Omental fat pad (tissue), 4 donors: ENCODE data around the gene TBC1D10A. TPM values are rescaled to one million over a fixed set of nuclear protein-coding genes. Genes with fewer than 3 reads are reported as not detected.

ENCODE experiments used
- ATAC-seq: fragments of 150-250 bp; one replicate; pipeline ENCODE4 v1.9.1; 2016; ENCODE audit warnings: mild to moderate bottlenecking, moderate library complexity; ENCODE audit not compliant: low FRiP score
- DNase-seq: peaks from one replicate; pipeline ENCODE4 v3.0.0-alpha.2; 2019; ENCODE audit warnings: low spot score
- total RNA-seq, 4 donors: library from RNA; depleted of rRNA; stranded (reverse); fragments of >200 nt; gene quantifications; one replicate each; pipeline ENCODE4 v1.1.0, GENCODE V29; 2016
- TF ChIP-seq, protein P1 (sequence below), 3 donors: fragments of 450-650 bp; IDR thresholded peaks; one replicate each; pipeline ENCODE4 v1.5.1; 2016 to 2017; ENCODE audit warnings: antibody characterized with exemption in 3 of 3, mild to moderate bottlenecking in 3 of 3, moderate library complexity in 2 of 3

The TBC1D10A gene
- total RNA-seq, 4 donors from 2014 or later: 17.5 to 42.1 (median 26.0) TPM

DNA sequence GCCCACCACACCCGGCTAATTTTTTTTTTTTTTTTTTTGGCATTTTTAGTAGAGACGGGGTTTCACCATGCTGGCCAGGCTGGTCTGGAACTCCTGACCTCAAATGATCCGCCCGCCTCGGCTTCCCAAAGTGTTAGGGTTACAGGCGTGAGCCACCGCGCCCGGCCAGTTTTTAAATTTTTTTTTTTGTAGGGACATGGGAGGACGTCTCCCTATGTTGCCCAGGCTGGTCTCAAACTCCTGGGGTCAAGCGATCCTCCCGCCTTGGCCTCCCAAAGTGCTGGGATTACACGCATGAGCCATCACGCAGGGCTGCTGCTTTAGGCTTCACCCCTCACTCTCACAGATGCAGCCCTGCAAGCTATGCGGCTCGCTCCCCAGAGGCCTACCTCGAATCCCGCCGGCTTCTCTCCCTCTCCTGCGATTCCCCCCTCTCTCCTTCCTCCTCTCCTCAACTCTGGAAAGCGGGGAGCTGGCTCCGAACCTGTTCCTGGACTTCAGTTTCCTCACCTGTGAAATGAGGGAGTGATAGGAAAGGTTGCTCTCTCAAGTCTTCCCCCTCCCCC lies 31.0 kb upstream of the TBC1D10A start:
- TF ChIP-seq, protein P1, sequence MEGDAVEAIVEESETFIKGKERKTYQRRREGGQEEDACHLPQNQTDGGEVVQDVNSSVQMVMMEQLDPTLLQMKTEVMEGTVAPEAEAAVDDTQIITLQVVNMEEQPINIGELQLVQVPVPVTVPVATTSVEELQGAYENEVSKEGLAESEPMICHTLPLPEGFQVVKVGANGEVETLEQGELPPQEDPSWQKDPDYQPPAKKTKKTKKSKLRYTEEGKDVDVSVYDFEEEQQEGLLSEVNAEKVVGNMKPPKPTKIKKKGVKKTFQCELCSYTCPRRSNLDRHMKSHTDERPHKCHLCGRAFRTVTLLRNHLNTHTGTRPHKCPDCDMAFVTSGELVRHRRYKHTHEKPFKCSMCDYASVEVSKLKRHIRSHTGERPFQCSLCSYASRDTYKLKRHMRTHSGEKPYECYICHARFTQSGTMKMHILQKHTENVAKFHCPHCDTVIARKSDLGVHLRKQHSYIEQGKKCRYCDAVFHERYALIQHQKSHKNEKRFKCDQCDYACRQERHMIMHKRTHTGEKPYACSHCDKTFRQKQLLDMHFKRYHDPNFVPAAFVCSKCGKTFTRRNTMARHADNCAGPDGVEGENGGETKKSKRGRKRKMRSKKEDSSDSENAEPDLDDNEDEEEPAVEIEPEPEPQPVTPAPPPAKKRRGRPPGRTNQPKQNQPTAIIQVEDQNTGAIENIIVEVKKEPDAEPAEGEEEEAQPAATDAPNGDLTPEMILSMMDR (IDR thresholded peaks at IDR 0.05): no peak
- ATAC-seq (no peak), DNase-seq (no peak)

GRCh38 chr22:30357236-30357570 lies 30.5 kb upstream of the TBC1D10A start:
- ATAC-seq: no peak
- DNase-seq: no peak
- TF ChIP-seq, protein P1 (IDR thresholded peaks at IDR 0.05): no peak

GRCh38 chr22:30356449-30357235 lies 29.9 kb upstream of the TBC1D10A start, which contains the start of the genes CCDC157 and SF3A1:
Gene CCDC157 (plus strand): TSS chr22:30357007. CDS start chr22:30366001, 8,994 bp downstream.
Gene SF3A1 (minus strand): TSS chr22:30356894. CDS start chr22:30356792, 102 bp downstream.
- ATAC-seq (peak; percentile 97), DNase-seq (peak; percentile 58)
- TF ChIP-seq, protein P1 (IDR thresholded peaks at IDR 0.05): no peak

DNA sequence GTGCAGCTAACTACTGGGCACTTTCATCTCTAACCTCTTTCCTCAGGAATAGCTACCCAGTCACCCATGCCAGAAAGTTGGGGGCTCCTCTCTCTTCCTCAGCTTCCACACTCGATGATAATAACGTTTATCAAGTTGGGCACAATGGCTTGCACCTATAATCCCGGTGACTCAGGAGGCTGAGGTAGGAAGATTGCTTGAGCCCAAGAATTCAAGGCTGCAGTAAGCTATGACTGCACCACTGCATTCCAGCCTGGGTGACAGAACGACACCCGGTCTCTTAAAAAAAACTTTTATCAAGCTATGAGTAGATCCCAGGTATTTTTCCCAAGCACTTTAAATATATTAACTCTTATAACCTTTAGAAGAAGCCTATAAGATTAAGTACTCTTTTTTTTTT lies 27.9 kb upstream of the TBC1D10A start:
- no peak for DNase-seq
- ATAC-seq: no peak
- TF ChIP-seq, protein P1 (IDR thresholded peaks at IDR 0.05): no peak

- TF ChIP-seq, protein P1 (IDR thresholded peaks at IDR 0.05): no peak
- ATAC-seq: no peak
- no peak for DNase-seq
Measured at GRCh38 chr22:30351226-30351625, 24.5 kb upstream of the TBC1D10A start.

- ATAC-seq: no peak
- DNase-seq: no peak
- TF ChIP-seq, protein P1 (IDR thresholded peaks at IDR 0.05): no peak
Measured at GRCh38 chr22:30348809-30349208, 22.1 kb upstream of the TBC1D10A start.

DNA sequence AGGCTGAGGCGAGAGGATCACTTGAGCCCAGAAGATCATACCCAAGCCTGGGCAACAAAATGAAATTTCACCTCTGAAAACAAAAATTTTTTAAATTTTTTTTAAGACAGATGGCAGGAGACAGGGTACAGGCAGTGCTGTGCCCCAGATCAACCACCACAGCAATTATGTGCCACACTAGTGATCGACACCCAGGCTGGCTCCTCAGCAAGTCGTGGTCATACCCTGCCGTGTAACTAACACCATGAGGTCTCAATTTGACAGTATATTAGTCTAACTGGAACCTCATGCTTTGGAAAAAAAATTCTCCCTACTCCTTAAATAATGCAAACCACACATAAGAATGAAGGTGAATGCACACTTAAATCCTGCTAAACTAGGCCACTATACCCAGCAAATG lies 21.7 kb upstream of the TBC1D10A start:
- no peak for DNase-seq
- TF ChIP-seq, protein P1 (IDR thresholded peaks at IDR 0.05): no peak

More for the DNA sequence above, 21.7 kb upstream of the TBC1D10A start:
- ATAC-seq: no peak
